ENCODE measurements around the gene PROM1.

DNA sequence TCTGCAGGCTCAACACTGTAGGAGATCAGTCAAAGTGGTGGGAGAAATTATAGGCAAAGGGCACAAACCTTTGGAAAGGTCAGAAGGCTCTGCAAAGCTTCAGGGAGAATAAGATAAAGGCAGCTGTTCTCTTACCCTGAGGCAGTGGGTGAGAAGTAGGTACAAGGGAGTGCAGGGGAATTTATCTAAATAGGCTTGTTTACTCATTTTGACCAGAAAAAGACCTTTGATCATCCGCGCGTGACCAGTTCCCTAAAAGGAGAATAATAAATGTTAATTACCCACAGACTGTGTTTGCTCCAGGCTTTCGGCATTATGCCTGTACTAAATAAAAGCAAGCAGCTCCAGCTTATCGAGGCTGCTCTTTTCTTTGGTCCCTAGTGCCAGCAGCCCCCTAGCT lies 130.2 kb downstream of the PROM1 start:
- TF ChIP-seq POLR2A (IDR thresholded peaks at IDR 0.05; ENCODE audit: low read length) (no peak), GATA1 (IDR thresholded peaks at IDR 0.05; ENCODE audit: low read depth, low read length) (no peak)
